ENCODE data around the gene ATF3.

ATF3 gene

GRCh38 chr1:212575333-212575732 is 33.2 kb upstream of the ATF3 start:
- H3K4me3 ChIP-seq (ENCODE audit: low read depth, low read length): no peak overlapping the region
- no peaks in the 10 kb centered on the region for H3K4me1 ChIP-seq
- H3K9me3 ChIP-seq: no peaks in the 10 kb centered on the region
- no peak for DNase-seq
- H3K27me3 ChIP-seq: no peaks in the 10 kb centered on the region
- no peaks in the 10 kb centered on the region for H3K36me3 ChIP-seq
- TF ChIP-seq CTCF (IDR thresholded peaks at IDR 0.05; ENCODE audit: low read depth, low read length): no peak

- Histone ChIP-seq H3K27me3 (no peaks in the 10 kb centered on the region), H3K9me3 (no peaks in the 10 kb centered on the region), H3K4me1 (no peaks in the 10 kb centered on the region), H3K4me3 (ENCODE audit: low read depth, low read length) (no peak overlapping the region), H3K36me3 (no peaks in the 10 kb centered on the region)
- no peak for DNase-seq
- no peak for TF ChIP-seq CTCF (IDR thresholded peaks at IDR 0.05; ENCODE audit: low read depth, low read length)
Measured at GRCh38 chr1:212578041-212578440, 30.5 kb upstream of the ATF3 start.

GRCh38 chr1:212581034-212581433 is 27.5 kb upstream of the ATF3 start:
- Histone ChIP-seq H3K27me3 (no peaks in the 10 kb centered on the region), H3K4me3 (ENCODE audit: low read depth, low read length) (no peak overlapping the region), H3K4me1 (no peaks in the 10 kb centered on the region), H3K9me3 (no peaks in the 10 kb centered on the region), H3K36me3 (no peaks in the 10 kb centered on the region)
- TF ChIP-seq CTCF (IDR thresholded peaks at IDR 0.05; ENCODE audit: low read depth, low read length): no peak
- DNase-seq: no peak

- Histone ChIP-seq H3K36me3 (no peaks in the 10 kb centered on the region), H3K4me1 (no peaks in the 10 kb centered on the region), H3K27me3 (no peaks in the 10 kb centered on the region), H3K9me3 (no peaks in the 10 kb centered on the region), H3K4me3 (ENCODE audit: low read depth, low read length) (no peak overlapping the region)
- no peak for TF ChIP-seq CTCF (IDR thresholded peaks at IDR 0.05; ENCODE audit: low read depth, low read length)
- DNase-seq: no peak
Measured at GRCh38 chr1:212582291-212582690, 26.3 kb upstream of the ATF3 start.

- DNase-seq: no peak
- H3K4me1 ChIP-seq: no peaks in the 10 kb centered on the region
- no peaks in the 10 kb centered on the region for H3K27me3 ChIP-seq
- no peaks in the 10 kb centered on the region for H3K36me3 ChIP-seq
- no peak for TF ChIP-seq CTCF (IDR thresholded peaks at IDR 0.05; ENCODE audit: low read depth, low read length)
- H3K4me3 ChIP-seq (ENCODE audit: low read depth, low read length): no peak overlapping the region
- no peaks in the 10 kb centered on the region for H3K9me3 ChIP-seq
Measured at GRCh38 chr1:212582808-212583615, 25.5 kb upstream of the ATF3 start.

GRCh38 chr1:212583643-212584042 is 24.9 kb upstream of the ATF3 start:
- H3K4me3 ChIP-seq (ENCODE audit: low read depth, low read length): no peak overlapping the region
- no peaks in the 10 kb centered on the region for H3K9me3 ChIP-seq
- no peaks in the 10 kb centered on the region for H3K27me3 ChIP-seq
- TF ChIP-seq CTCF (IDR thresholded peaks at IDR 0.05; ENCODE audit: low read depth, low read length): no peak
- H3K36me3 ChIP-seq: no peaks in the 10 kb centered on the region
- no peak for DNase-seq
- H3K4me1 ChIP-seq: no peaks in the 10 kb centered on the region

All from BE2C (cell line).